HG02870 (cell line): ENCODE data around the gene CUX1.

Experiments used
- ATAC-seq: cut with Tn5 transposase; IDR thresholded peaks from one replicate; pipeline ENCODE4 v1.9.1; 2021; ENCODE audit warnings: mild to moderate bottlenecking, moderate library complexity; ENCODE audit not compliant: unreplicated experiment

CUX1 gene

DNA sequence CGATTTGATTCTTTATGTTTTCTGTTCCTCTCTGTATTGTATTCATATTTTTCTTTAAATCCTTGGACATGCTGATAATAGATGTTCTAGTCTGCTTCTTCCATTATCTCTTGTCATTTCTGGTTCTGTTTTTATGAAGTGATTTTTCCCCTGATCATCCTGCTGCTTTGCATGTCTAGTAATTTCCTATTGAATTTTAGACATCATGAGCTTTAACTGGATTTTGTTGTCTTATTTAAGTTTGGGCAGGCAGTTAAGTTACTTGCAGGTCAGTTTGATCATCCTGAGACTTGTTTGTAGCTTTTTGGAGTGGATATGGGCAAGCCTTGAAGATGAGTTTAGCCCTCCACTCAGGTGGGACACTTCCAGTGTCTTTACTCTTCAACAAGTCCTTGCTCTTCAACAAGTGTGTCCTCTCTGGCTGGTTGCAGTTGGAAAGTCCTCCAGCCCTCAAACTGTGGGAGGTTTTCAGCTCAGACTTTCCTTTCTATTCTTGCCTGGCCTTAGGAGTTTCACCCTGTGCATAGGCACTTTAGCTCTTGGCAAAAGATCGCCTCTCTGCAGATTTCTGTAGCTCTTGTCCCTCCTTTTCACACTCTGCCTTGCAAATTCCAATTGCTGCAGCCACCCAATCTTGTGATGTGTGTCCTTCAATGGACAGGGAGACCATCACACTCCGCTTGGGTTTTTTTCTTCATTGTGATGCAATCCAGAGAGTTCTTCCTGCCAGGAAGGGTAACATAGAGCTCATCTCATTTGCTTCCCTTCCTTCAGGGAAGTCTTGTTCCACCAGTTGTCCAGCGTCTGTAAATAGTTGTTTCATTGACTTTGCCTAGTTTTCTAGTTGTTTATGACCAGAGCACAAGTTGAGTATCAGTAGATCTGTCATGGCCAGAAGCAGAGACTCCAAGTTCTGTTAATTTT, 272.0 kb downstream of the CUX1 start:
- ATAC-seq, result no peak

DNA sequence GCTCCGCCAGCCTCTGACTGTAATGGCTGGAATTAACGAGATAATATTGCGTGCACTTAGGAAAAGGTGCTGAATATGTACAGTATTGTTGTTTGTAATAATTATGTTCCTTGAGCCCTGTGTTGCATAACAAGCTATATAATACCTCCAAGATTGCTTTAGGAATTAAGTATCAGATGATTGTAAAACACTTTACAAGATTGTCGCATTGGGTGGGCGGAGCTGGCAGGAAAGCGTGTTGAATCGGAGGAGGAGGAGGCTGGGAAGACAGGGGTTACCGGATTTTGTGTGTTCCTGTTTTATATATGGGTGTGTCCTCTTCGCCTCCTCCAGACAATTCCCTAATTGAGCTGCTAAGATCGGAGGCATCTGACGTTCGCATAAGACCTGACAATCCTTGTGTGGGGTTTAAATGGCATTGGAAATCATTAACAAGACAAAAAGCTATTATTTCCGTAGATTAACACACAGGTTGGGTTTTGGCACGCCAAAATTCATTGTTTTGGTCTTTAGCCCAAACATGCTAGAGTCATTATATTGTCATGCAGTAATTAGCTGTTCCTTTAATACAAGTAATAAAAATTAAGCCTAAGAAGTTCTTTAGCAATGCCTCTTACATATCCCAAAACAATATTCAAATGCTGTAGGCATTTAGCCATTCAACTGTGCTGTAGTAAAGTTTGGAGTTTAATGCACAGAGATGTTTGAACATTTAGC, 276.3 kb downstream of the CUX1 start:
- ATAC-seq, result no peak

DNA sequence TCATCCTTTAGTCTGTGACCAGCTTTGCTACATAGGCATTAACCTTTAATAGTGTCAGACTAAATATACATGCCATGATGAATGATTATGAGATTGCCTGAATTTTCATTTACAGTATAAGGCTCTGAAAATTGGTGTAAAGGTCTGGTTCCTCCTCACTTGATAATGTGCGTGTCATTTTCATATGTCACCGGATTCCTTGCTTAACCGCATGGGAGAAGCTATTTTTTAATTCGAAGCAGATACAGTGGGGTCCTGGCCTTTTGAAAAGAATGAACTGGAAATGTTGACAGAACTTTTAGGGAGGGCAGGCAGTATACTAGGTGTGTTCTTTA, 276.9 kb downstream of the CUX1 start:
- no peak for ATAC-seq

DNA sequence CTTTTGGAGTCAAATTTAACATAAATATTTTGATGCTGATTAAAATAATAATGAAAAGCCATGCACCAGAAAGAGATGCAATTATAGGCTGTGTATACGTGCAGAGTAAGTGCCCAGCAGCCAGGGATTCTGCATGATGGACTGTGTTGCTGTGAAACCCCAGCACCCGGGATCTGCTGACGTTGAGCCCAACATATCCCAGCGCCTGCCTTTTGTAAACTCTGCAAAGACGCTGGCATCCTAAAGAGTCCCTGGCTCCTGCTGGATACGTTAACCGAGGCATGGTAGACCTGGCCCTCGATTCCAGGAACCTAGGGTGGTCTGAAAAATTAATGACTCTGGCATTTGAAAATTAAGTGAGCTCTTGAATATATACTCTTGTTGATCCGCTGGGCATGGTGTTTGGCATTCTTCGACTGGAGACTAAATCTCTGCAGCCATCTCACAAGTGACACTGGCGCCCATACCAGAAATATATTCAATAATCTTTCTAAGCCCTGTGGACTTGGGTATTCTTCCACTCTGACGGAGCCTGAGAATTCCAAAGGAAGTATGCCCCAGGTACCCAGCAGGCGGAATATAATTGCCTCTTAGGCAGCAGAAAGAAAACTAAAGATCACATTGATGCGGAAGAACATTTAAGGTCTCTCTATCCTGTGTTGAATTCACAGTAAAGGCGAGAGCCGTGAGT, 278.0 kb downstream of the CUX1 start:
- no peak for ATAC-seq

DNA sequence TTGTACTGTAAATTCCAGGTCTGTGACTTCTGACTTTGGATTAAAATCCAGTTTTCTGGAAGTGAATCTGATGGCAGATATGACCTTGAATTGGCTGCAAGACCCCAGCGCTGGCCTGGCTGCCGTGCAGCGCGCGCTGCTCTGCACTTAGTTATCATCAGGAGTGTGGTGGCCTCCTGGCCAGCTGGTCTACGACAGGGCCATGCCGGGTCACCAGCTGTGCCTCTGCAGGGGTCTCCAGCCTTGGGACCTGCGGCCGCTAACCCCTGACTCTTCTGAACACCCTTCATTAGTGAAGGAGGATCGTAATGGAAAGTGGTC, 278.5 kb downstream of the CUX1 start:
- ATAC-seq, result no peak

DNA sequence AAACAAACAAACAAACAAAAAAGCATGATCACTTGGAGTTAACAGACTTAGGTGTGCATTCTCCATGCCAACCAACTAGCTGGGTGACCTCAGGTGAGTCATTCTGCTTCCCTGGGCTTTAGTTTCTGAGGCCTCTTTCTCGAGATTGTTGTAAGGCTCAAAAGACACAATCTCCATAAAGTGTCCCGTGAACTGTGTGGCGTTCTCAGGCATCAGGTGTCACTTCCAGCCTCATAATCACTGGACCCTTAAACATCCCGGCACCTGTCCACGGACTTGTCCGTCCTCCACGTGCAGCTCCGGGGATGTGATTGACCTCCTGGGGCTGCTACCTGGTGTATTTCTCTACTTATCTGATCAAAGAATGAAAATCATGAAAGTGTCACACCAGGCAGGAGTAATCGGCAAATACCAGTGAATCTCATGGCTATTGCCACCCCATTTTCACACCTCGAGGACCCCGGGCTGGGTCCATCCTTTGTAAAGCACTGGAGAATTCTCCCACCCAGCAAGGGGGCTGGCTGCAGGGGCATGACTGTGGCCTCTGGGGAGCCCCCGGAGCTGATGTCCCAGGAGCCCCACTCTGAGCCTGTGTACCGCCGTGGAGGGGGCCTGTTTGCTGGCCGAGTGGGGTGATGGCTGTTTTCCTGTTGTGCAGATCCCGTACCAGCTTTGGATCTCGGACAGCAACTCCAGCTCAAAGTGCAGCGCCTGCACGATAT, 279.4 kb downstream of the CUX1 start:
- ATAC-seq, result no peak

DNA sequence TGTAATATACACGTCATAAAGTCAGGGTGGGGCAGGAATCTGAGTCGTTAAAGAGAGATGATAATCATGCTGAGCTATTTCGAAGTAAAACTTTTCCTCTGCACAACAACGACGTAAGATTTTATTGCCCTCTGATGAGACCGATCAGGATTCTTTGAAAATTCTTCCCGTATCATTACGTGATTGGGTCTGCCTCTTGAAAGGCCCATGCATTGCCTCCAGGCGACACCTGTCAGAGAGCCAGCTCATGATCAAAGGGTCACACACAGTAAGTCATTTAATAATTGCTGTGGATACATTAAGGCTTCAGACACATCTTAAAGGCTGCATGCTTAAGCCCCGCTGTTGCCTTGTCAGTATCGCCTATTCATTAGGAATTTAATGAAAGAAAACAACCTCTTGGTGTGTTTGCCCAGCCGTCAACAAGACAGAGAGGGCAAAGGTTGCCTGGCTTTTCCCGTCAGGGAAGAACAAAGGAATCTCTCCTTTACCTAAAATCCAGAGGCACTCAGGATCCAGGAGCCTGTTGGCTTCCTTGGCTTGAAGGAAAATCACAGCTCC, 280.3 kb downstream of the CUX1 start:
- no peak for ATAC-seq

DNA sequence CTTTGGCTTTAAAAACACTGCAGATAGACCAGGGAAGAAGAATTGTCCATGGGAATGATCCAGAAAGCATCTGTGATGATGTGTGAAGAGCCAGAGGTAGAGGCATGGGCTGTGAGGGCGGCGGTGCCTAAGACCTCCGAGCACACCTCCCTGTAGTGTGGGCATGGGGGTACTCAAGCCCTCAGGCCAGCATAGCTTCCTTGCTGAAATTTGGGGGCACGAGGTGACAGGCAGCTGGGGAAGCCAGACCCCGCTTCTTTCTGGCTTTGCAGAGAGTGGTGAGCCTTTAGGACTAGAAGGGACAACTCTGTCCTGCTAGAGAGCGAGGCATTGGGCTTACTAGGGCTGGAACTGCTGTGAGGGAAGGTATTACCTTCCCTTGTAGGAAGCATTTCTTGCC, 281.6 kb downstream of the CUX1 start:
- ATAC-seq, result no peak

DNA sequence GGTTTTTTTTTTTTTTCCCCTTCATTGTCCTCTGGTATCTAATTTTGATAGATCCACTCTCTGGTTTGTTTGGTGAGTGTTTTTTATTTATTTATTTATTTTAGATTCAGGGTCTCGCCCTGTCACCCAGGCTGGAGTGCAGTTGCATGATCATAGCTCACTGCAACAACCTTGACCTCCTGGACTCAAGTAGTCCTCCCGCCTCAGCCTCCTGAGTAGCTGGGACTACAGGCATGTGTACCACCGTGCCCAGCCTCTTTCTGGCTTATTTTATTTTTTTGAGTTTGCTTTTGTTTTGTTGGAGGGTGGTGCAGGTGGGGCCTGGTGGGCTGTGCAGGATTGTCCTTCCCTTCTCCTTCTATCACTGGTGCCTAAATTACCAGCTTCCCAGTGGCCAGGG, 282.0 kb downstream of the CUX1 start:
- ATAC-seq, result no peak

DNA sequence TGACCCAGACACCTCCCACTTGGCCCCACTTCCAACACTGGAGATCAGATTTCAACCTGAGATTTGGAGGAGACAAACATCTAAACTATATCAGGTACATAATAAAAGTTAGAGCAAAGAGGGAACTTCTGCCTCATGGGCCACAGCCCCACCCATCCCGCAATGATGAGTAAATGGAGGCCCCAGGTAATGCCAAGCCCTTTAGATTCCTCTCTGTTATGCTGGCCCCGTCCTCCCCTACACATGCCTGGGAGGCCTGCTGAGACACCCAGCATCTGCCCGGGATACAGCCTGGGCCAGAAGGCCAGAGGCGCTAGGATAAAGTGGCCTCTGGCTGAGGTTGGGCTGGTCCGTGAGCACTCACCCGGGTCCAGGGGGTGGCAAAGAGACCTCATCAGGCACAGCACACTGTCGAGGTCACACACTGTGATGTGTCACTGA, 283.7 kb downstream of the CUX1 start:
- no peak for ATAC-seq

DNA sequence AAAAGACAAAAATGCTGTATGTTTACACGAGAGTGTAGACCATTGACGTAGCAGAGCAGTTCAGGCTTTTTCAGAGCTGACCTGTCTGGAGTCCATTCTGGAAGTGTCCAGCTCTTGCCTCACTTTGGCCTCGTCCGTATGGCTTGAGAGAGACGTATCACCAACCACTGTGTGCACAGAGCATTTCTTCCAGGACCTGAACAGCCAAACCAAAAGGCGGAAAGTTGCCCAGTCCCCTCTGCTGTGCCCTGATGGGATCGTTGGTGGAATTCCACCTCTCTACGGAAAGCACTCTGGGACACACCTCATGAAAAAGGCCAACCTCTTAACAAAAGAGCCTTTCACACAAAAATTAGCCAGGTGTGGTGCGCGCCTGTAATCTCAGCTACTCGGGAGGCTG, 284.5 kb downstream of the CUX1 start:
- no peak for ATAC-seq

DNA sequence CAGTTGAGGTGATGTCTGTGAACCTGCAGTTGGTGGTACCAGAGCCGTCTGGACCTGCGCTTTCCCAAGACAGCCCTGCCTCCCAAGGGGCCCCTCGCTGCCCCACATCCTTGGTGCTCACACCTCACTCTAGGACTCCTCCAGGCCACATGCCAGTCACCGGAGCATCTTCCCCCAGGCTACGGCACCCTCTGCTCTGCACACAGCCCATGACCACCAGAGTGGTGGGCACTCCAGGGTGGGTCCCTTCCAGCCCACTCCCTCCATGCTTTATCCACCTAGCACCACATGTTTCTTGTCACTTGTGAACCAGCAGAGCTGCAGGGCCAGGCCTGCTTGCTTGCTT, 285.6 kb downstream of the CUX1 start:
- ATAC-seq, result no peak

DNA sequence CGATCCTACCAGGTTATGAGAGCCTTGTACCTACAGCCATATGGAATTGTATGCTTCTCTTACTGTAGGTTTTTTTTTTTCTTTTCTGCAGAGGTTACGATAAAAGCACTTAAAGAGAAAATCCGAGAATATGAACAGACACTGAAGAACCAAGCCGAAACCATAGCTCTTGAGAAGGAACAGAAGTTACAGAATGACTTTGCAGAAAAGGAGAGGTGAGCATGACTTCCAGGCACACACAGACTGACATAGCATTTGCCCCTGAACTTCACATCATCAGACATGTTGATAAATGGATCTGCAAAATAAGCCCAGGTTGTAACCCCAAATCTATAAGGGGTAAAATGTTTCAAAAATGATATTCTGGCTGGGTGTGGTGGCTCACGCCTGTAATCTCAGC, 286.8 kb downstream of the CUX1 start:
- ATAC-seq, result no peak

DNA sequence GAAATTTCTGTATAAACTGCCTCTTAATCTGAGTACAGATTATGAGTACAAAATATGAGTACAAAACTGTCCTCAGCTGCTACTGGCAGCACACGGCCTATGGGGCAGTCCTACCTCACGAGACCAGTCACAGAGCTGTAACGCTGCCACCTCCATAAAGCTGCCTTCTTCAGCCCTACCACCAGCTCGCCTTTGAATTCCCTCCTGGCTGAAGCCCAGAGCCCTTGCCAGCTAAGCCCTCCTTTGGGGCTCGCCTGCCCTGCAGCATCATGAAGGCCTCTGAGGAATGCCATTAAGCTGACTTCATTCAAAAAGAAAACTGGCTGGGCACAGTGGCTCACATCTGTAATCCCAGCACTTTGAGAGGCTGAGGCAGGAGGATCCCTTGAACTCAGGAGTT, 289.2 kb downstream of the CUX1 start:
- ATAC-seq, result no peak

DNA sequence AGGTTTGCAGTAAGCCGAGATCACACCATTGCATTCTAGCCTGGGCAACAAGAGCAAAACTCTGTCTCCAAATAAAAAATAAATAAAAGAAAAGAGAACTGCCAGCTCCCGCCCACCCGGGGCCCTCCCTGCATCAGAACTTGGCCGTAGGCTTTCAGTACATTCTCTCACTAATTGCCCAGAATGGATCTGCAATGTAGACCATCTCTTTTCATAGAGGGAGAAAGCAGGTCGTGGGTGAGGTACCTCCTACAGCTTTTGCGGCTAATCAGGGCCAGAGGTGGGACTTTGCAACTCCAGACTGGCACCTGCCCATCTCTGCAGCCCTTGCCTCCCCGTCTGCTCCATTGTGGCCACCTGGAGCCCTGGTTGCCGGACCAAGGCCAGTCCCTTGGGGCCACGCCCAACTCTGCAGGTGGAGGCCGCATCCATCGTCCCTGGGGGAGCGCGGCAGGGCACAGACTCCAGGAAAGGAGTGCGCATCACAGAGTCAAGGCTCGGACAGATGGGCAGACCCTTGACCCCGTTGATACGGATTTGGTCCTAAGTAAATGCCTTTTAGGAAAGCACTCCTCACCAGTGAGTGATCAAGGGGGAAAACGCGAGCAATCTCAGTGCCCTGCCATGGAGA, 290.2 kb downstream of the CUX1 start:
- no peak for ATAC-seq

DNA sequence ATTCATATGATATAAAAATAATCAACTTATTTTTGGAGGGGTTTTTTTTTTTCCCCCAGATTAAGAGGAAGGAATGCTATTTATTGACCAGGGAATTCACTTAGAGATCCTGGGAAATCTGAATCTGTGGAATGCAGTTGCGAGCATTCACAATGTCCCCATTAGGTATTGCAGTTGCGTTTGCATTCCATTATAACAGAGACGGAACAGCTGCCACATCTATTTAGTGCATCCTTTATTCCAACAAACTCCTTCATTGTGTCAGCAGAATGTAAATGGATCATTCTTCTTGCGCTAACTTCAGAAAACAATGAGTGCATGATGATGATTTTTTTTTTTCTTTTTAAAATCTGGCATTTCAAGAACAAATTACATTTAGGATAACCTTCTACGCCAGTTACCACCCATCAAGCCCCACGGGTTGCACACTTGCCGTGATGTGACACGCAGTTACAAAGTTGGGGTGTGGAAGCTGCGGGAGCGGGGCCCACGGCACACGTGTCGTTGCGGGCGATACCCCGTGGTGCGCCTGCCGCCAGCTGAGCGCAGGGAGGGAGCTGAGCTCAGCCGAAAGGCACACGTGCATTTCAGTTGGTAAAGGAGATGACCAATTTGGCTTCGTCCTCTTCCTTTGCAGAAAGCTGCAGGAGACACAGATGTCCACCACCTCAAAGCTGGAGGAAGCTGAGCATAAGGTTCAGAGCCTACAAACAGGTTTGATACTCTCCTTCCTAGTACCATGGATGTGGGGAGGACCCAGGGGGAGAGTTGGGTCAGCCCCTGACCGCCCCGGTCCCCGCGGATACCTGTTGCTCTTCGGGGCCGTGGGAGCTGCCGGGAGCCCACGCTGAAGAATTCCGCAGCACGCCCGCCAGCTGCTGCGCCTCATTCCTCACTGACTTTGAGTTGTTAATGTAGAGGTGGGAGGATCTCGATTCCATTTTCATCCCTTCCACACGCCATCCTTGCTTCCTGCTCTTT, 293.9 kb downstream of the CUX1 start:
- no peak for ATAC-seq

DNA sequence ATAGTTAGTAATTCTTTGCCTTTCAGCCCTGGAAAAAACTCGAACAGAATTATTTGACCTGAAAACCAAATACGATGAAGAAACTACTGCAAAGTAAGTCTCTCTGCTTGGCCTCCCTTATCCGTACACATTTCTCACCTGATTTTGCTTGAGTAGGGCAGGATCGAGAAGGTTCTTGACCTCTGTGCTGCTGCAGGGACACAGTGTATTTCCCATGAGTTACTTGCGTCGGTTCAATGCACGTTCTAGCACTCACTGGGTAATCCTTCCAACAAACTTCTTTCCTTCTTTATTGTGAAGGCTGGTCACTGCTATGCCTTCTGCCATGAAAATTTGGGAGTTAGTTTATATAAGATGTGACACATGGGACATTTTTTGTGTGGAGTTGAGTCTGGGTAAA, 297.8 kb downstream of the CUX1 start:
- no peak for ATAC-seq

DNA sequence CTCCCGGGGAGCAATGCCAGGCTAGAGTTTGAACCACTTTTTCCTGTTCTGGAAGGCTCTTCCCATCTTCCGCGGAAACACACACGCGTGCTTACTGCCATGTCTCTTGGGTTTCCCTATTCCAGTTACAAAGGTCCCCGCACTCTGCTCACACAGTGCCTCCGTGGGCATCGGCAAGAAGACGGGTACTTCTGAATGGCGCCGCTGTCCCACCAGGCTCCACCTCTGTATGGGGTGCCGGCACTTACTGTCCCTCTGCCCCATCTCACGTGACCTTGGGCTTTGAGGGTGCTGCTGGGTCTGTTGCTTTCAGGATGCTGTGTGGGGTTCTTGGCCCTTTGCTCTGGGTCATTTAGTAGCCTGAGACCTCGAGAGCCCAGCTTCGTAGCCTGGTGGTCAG, 298.5 kb downstream of the CUX1 start:
- ATAC-seq, result no peak

DNA sequence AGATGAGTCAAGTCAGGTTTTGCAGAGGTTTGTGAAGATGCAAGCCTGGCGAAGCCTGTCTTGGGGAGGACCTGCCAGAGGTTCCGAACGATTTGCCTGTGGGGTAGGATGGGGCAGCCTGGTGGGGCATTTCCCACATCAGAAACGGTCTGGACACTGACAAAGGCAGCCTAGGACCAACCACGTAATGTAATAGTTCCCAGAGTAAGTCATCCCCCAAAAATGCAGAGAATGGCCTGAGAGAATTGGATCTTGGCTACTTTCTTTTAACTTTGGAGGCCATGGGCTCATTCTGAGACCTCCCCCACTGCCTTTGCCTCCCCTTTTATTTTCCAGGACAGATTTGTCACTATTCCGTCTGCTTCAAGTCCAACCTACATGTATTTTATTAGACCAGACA, 300.3 kb downstream of the CUX1 start:
- no peak for ATAC-seq
